GM11168 (cell line): ENCODE measurements around the gene PPP2R2D.
"Not testable (repeated sequence)": the region's sequence is repeated elsewhere in the genome, so short reads cannot be mapped to it uniquely, and the experiment has no call there.

ENCODE experiments used
- in situ Hi-C: fragments of 300-500 bp; cut with MboI; formaldehyde crosslinking; loops from one replicate; pipeline ENCODE4 v1.12.0; 2022; ENCODE audit warnings: low sequenced_read_pairs; ENCODE audit not compliant: unreplicated experiment

The PPP2R2D gene

DNA sequence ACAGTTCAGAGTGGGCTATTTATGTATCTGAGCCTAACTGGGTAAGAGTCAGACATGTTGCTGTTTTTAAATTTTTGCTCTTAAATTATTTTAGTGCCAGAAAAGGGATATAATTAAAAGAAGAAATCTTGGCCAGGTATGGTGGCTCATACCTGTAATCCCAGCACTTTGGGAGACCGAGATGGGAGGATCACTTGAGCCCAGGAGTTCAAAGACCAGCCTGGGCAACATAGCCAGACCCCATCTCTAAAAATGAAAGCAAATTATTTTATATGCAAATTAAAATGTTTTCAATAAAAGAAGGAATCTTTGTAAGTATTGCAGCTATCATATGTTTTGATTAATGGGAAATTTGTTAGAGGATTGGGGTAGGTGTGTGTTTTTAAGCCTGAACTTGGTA lies 41.6 kb downstream of the PPP2R2D start:
- in situ Hi-C loops = no loop called here

DNA sequence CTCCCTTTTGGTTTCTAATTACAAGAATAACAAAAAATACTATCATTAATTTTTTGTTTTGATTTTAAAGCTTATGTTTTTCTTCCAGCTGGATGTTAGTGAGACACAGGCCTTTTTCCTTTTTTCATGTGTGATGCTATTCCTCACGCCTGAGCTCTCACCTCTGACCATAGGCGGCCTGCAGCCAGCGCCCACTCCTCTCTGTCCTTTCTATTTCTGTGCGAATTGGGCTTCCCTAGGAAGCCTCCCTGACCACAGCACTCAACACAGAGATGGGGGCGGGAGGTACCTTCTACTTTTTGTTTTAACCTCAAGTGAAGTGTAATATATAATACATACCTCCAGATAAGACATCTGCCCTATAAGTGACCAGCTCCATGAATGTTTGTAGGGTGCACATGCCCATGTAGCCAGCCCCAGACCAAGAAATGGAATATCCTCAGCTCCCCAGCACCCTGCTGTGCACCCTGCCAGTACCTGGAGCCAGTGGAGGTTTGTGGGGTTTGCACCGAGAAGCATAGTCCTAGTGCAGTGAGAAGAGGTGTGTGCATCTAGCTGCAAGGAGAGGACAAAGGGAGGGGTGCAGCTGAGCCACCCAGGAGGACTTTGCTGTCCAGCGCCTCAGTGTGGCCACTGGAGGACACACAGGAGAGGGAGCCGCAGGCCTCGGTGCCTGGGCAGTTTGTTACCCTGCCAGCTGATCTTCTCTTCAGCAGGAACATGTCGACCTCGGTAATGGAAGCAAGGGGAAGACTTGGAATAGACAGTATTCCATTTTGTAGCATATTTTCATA lies 42.4 kb downstream of the PPP2R2D start:
- in situ Hi-C loops = no loop called here

DNA sequence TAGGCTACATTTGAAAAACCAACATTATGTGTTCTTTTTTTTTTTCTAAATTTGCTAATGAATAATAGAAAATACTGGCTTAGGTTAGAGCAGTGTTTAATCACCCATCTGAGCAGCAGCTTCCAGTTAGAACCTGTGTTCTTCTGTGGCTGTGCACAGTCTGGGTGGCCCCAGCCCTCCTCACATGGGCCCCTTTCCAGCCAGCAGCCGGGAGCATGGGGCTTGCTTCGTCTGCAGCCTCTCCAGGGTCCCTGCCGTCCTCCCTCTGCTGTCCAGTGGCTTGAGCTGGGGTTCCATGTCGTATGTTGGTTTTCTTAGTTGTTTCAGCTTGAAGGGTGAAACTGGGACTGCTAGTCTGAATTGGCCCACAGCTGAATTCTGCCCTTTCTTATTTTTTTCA lies 43.6 kb downstream of the PPP2R2D start:
- in situ Hi-C loops = no loop called here

DNA sequence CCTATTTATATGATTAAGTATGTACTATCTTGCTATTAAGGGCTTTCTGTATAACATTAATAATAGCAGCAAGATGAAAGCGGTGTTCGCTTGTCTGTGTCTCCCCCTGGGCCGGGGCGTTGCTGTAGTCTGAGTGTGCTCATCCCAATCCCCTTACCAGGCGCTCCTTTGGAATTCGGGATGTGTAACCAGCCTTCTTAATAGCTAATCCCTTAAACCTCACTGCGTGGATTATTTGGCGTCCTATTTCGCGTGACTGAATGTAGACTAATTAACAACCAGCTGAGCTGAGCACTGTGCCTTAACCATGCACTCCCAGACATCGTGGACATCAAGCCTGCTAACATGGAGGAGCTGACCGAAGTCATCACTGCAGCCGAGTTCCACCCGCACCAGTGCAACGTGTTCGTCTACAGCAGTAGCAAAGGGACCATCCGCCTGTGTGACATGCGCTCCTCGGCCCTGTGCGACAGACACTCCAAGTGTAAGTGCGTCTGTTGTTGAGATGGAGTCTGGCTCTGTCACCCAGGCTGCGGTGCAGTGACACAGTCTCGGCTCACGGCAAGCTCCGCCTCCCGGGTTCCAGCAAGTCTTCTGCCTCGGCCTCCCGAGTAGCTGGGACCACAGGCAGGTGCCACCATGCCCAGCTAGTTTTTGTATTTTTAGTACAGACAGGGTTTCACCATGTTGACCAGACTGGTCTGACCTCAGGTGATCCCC lies 44.3 kb downstream of the PPP2R2D start:
- in situ Hi-C loops = no loop called here

DNA sequence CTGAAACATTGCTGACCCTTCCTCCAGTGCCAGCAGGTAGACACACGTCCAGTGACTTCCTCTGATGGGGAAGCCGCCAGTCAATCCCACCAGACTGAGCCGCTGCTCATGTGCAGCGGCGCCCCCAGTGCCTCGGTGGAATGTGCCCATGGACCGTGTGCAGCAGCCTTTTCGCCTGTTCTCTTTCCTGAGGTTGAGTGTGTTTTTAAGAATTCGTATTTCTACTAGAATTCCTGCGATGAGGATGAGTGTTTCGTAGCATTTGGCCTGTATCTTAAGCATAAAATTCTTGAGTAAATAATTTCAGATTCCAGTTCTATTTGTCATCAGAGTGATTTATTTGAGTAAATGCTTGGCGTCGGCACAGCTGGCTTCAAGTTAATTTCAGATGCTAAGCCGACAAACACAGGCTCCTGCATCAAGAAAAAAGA lies 45.5 kb downstream of the PPP2R2D start:
- in situ Hi-C loops = no loop called here

DNA sequence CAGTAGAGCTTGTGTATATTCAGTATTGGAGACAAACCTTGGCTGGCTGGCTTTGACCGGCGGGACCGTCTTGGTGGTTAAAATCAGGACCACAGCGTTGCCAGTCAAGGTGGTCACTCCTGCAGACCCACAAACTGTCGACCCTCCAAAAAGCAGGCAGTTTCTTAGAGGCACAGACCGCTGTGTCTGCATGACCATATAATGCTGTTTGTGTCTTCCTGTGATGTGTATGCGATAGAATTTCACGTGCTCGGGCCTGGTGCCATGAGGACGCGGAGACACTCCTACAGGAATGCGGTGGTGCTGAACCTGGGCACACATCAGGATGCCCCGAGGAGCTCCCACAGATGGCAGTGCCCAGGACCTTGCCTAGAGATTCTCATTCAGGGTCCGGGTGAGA lies 46.1 kb downstream of the PPP2R2D start:
- in situ Hi-C loops = no loop called here

DNA sequence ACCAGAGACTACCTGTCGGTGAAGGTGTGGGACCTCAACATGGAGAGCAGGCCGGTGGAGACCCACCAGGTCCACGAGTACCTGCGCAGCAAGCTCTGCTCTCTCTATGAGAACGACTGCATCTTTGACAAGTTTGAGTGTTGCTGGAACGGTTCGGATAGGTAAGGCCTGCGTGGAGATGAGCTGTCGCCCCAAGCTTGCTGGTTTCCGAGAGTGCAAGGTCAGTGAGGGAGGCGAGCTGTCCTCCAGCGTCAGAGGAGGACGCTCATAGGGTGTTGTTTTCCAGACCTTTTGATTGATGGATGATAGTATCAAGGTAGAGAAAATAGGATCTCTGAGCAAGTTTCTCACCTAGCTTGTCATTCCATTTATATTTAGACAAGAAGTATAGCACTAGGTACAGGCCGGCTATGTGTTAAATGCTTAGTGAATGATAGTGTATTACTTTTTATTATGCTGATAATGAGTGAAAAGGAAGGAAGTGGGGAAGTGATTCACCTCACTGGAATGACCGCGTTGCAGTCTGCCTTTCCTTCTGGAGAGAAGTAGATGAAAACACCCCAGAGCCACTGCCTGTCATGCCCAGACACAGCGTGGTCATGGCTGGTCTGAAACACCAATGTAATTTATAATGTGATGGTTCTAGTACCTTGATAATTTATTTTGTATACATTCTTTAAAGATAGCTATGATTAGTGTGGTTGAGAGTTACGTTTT lies 47.0 kb downstream of the PPP2R2D start:
- in situ Hi-C loops = no loop called here

DNA sequence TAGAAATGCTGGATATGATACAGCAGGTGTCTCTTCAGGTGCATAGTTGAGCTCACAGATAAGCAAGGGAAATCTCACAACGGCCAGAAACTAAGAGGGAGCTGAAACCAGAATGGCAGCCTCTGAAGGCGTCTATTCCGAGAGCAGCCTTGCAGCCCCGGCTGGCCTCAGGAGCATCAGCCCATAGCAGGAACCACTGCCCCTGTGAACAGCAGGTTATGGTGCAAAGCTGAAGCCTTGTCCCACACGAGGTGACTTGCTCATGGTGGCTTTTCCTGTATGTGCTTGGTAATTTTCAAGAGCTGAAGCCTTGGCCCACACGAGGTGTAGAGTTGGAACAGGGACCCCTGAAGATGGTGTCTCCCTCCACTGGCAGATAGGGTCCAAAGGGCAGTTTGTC lies 47.7 kb downstream of the PPP2R2D start:
- in situ Hi-C loops = no loop called here

DNA sequence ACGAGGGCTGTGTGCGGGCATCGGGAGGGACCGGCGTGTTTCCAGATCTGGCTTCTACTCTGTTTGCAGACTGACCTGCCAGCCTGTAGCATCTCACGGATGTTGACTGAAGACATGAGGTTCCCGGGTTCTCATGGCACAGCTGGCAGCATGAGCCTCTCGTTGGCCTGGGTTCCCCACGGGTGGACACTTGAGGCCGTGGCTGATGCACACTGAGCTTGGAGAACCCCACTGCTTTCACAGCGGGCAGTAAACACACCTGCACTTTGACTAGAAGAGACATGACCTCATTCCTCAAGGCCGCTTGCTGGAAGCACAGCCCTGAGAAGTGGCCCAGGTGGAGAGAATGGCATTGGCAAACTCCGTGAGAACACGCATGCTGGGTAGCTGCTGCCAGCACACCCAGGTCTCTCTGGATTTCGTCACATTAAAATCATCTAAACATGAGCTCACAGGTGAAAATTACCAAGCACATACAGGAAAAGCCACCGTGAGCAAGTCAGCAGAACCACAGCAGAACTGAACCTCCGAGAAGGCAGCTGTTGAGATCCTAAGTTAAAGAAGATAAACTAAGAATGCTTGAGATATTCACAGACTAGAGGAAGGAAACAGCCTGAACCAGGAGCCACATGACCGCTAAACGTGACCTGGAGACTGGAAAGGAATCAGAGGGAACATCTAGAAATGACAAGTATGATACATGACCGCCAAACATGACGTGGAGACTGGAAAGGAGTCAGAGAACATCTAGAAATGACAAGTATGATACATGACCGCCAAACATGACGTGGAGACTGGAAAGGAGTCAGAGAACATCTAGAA lies 48.4 kb downstream of the PPP2R2D start:
- in situ Hi-C loops = no loop called here

DNA sequence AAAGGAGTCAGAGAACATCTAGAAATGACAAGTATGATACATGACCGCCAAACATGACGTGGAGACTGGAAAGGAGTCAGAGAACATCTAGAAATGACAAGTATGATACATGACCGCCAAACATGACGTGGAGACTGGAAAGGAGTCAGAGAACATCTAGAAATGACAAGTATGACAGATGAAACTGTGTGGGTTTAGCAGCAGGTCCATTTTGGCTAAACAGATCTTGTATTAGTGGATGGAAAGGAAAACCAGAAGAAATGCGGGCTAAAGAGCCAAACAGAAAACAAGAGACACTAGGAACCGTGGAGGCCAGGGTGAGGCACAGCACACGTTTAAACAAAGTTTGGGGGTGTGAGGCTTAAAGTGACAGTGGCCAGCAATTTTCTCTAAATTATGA lies 49.1 kb downstream of the PPP2R2D start:
- in situ Hi-C loops = not testable (repeated sequence)

DNA sequence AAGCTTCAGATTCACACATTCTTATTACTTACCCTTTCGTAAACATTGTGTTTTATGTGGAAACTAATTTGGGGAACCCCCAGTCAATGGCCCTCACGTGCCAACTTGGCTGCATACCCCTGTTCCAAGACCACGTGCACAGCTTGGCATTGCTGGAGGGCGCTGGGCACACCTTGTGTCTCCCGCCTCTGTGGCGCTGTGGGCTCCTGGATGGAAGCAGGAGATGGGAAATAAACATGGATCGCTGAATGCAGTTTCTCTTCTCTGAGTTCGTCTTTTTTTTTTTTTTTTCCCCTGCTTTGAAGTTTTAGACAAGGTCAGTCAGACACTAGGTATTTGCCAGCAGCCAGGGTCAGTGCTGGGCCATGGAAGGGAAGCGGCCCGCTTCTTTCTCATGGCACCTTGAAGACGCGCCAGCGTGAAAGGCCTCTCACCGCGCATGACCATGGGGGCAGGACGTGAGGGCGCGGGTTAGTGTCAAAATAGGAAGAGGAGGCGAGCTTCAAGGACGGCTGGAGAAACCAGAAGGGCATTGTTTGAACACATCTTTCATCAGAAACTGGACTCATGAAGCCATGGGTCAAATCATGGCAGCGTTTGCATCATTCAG lies 53.7 kb downstream of the PPP2R2D start:
- in situ Hi-C loops = no loop called here

DNA sequence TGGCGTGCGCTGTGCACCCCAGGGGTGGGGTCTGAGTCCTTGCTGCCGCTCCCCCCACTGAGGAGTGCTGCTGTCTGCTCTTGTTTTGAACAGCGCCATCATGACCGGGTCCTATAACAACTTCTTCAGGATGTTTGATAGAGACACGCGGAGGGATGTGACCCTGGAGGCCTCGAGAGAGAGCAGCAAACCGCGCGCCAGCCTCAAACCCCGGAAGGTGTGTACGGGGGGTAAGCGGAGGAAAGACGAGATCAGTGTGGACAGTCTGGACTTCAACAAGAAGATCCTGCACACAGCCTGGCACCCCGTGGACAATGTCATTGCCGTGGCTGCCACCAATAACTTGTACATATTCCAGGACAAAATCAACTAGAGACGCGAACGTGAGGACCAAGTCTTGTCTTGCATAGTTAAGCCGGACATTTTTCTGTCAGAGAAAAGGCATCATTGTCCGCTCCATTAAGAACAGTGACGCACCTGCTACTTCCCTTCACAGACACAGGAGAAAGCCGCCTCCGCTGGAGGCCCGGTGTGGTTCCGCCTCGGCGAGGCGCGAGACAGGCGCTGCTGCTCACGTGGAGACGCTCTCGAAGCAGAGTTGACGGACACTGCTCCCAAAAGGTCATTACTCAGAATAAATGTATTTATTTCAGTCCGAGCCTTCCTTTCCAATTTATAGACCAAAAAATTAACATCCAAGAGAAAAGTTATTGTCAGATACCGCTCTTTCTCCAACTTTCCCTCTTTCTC lies 55.0 kb downstream of the PPP2R2D start:
- in situ Hi-C loops = no loop called here

DNA sequence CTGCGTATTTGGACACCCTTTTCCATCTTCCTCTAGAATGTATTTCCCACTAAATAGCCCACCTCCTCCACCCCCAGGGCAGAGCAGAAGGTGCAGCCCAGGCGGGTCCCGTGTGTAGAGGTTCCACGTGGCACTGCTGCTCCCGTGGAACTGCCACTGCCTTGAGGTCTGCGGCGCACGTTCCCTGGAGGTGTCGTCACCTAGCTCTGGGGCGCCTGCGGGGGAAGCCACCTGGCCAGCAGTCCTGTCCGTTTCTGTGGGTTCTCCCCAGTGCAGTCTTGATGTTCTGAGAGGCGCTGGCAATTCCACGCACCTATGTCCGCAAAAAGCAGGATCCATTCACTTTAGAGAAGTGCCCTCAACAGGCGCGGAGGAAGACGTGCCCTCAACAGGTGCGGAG lies 59.0 kb downstream of the PPP2R2D start:
- in situ Hi-C loops = no loop called here

DNA sequence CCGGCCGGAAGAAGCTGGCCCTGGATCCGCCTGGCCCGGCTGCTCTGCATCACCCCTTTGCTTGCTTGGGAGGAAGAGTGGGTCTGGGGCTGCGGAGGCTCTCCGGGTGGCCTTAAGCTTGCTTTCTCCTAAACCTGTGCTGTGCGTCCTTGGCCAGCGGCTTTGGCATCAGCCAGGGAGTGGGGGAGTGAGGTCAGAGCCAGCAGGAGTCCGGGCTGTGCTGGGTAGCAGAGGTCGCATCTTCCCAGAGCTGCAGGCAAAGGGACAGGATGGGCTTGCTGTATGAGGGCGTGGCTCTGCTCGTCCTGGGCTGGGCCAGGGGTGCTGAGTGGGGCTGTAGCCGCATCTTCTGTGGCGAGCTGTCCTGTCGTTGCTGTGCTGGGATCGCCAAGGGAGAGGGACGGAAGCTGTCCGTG lies 59.8 kb downstream of the PPP2R2D start:
- in situ Hi-C loops = no loop called here

DNA sequence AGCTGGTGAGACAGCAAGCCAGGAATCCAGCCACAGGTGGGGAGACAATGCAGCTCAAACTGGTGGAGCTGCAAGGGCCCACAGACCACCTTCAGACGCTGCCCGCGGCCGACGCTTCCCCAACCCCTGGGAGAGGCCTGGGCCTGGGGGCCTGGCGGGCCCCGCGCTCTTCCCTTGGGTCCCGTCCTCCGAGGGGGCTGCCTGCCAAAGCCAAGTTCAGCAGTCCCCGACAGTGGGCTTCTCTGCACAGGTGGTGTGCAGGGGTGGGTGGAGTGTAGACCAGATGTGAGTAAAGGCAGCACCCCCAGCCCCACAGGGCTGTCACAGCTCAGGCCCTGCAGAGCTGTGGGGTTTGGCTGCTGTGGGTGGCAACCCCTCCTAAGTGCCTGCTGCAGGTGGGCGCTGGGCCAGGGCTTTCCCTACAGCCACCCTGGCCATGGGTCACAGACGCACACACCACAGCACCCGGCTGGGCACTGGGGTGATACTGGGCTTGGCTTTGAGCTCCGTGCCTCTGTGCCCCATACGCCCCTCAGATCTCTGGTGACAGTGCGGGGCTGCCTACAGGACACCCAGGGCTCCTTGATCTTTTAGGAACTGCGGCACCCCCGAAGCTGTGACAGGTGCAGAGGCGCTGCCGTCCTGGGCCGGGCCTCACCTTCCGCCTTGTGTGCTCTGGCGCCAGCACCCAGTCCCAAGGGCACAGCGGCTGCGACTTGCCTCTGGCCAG lies 60.4 kb downstream of the PPP2R2D start:
- in situ Hi-C loops = no loop called here

DNA sequence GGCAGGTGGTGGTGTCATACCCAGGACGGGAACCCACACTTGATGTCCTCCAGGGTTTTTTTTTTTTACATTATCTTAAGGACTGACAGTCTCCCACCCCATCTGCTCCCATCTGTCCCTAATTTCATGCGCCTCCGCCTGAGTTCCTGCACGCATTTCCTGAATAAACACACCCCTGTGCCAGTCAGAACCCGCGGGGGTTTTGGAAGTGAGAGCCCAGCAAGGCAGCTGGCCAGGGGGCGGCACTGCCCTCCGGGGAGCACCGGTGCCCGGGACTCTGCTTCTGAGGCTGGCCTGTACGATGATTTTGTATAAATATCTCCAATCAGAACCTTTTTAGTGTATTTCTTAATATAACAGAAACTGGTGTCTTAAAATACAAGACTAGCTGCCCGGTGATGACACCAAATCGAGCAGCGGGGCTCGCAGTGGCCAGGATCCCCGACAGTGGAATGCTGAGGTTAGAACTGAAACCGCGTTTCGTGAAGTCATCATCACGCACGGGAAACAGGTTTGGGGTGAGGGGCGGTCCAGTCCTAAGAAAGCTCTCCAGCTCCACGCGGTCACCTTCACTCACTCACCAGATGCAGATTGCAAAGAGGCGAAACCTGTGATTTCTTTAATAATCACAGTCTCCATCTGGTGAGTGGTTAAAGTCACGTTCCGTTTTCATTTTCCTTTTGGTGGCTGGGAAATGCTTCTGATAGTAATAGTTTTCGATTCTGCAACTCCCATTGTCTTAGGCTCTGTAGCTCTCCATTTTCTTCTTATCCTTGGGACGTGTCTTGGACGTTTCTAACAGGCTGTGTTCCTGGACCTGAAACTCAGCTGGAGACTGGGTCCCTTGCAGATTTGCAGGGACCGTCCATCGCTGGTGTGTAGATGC lies 61.2 kb downstream of the PPP2R2D start:
- in situ Hi-C loops = no loop called here

DNA sequence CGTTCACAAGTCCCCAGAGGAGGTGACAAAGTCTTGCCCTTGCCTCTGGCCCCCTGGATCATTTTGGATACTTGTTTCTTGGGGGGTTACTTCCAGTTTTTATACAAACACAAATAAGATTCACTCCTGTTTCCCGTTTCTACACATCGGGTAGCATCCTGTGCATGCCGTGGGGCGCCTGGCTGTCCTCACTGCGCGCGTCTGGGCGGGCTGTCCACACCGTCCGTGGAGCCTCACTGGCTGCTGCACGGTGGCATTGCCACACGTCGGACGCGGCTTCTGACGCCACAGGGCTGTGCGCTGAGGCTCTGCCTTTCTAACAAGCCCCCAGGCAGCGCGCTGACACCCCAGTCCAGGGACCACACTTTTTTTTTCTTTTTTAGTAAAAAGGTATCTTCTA lies 62.5 kb downstream of the PPP2R2D start:
- in situ Hi-C loops = no loop called here

DNA sequence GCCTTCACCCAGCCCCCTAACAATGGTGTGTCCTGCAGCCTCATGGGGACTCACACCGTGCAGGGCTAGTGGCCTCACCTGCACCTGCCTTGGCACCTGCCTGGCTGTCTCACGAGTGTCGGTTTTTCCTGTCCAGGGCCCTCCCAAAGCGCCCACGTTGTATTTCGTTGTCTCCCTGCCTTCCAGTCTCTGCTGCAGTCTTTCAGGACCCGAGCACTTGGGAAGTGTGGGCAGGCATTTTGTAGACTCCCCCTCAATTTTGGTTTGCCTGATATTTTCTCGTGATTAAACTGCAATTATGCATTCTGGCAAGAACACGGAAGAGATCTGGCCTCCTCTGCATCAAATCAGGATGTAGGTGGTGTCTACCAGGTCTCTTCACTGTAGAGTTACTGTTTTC lies 63.0 kb downstream of the PPP2R2D start:
- in situ Hi-C loops = no loop called here
